IMR-90 (cell line): ENCODE results near the gene ZNF467. TPM values are rescaled to one million over a fixed set of nuclear protein-coding genes. Genes with fewer than 3 reads are reported as not detected.

Source experiments
- ATAC-seq: fragments of 200-7000 bp; cut with Tn5 transposase; 2 replicates; pipeline ENCODE4 v1.9.1; 2020; ENCODE audit warnings: low read depth, mild to moderate bottlenecking, moderate library complexity
- BruUV-seq: library from RNA; stranded (reverse); fragments of 400-500 nt; replicated peaks from 2 replicates; lab custom pipeline; 2021; lab: Mats Ljungman, UMichigan
- CTCF ChIA-PET: fragments of 300-600 bp; formaldehyde crosslinking; extraction: SDS; loops from one replicate; lab custom pipeline; 2021; ENCODE audit warnings: antibody characterized with exemption; lab: Yijun Ruan, JAX
- POLR2A ChIA-PET: fragments of 300-600 bp; sonication (Branson Sonifier 250); formaldehyde crosslinking; loops from one replicate; lab custom pipeline; 2022; ENCODE audit warnings: antibody characterized with exemption; ENCODE audit not compliant: unreplicated experiment; lab: Charles Lee
- DNase-seq: peaks from one replicate; pipeline ENCODE4 v3.0.0; 2013
- H2AFZ ChIP-seq: replicated peaks from 2 replicates; pipeline ENCODE3; 2013; ENCODE audit warnings: low read length, mild to moderate bottlenecking; ENCODE audit not compliant: poor library complexity
- H2AK5ac ChIP-seq: 2 replicates; pipeline ENCODE4 v1.6.1; 2013; ENCODE audit warnings: low read depth, low read length, inconsistent platforms
- H2AK9ac ChIP-seq: replicated peaks from 2 replicates; pipeline ENCODE3; 2013; ENCODE audit warnings: mild to moderate bottlenecking, low read depth, low read length, moderate library complexity; ENCODE audit not compliant: poor library complexity
- H2BK120ac ChIP-seq: 2 replicates; pipeline ENCODE4 v1.6.1; 2013; ENCODE audit warnings: low read depth, low read length, inconsistent platforms
- H2BK15ac ChIP-seq: 3 replicates; pipeline ENCODE4 v1.6.1; 2013; ENCODE audit warnings: low read depth, low read length, inconsistent platforms
- H2BK20ac ChIP-seq: 2 replicates; pipeline ENCODE4 v1.6.1; 2013; ENCODE audit warnings: low read depth, mild to moderate bottlenecking, inconsistent platforms, low read length, moderate library complexity
- H2BK5ac ChIP-seq: 2 replicates; pipeline ENCODE4 v1.6.1; 2013; ENCODE audit warnings: mild to moderate bottlenecking, low read depth, low read length, inconsistent platforms; ENCODE audit not compliant: poor library complexity, severe bottlenecking
- H3K14ac ChIP-seq: replicated peaks from 2 replicates; pipeline ENCODE4 v1.6.1; 2013; ENCODE audit warnings: low read depth, low read length, inconsistent platforms
- H3K18ac ChIP-seq: 2 replicates; pipeline ENCODE4 v1.6.1; 2013; ENCODE audit warnings: low read depth, low read length, control low read depth
- H3K23ac ChIP-seq: 2 replicates; pipeline ENCODE4 v1.6.1; 2013; ENCODE audit warnings: low read depth, low read length, inconsistent platforms
- H3K27ac ChIP-seq: 2 replicates; pipeline ENCODE4 v1.5.1; 2013; ENCODE audit warnings: mild to moderate bottlenecking, control low read depth, low read length; ENCODE audit not compliant: insufficient read depth
- H3K27me3 ChIP-seq: 2 replicates; pipeline ENCODE4 v1.6.1; 2013; ENCODE audit warnings: low read length; ENCODE audit not compliant: control insufficient read depth, insufficient read depth
- H3K36me3 ChIP-seq: 2 replicates; pipeline ENCODE4 v1.6.1; 2013; ENCODE audit warnings: low read length, mixed read lengths; ENCODE audit not compliant: control insufficient read depth, insufficient read depth
- H3K4ac ChIP-seq: 2 replicates; pipeline ENCODE4 v1.6.1; 2013; ENCODE audit warnings: low read depth, low read length, inconsistent platforms
- H3K4me1 ChIP-seq: 2 replicates; pipeline ENCODE4 v1.6.1; 2013; ENCODE audit warnings: low read length, mixed read lengths; ENCODE audit not compliant: control insufficient read depth, insufficient read depth
- H3K4me2 ChIP-seq: 2 replicates; pipeline ENCODE4 v1.6.1; 2013; ENCODE audit warnings: low read depth, mild to moderate bottlenecking, control low read depth, low read length, moderate library complexity
- H3K4me3 ChIP-seq: 2 replicates; pipeline ENCODE4 v1.5.1; 2013; ENCODE audit warnings: low read depth, mild to moderate bottlenecking, control low read depth, low read length, moderate library complexity; ENCODE audit not compliant: insufficient read depth
- H3K56ac ChIP-seq: 2 replicates; pipeline ENCODE4 v1.6.1; 2013; ENCODE audit warnings: low read length, inconsistent platforms; ENCODE audit not compliant: insufficient read depth; ENCODE audit errors: extremely low read depth
- H3K79me1 ChIP-seq, 2 experiments: 2 replicates each; pipeline ENCODE4 v1.6.1; 2013; ENCODE audit warnings: low read length in 2 of 2, inconsistent platforms in 1 of 2, low read depth in 1 of 2
- H3K9ac ChIP-seq: 2 replicates; pipeline ENCODE4 v1.6.1; 2013; ENCODE audit warnings: low read depth, low read length, control low read depth
- H3K9me1 ChIP-seq: 2 replicates; pipeline ENCODE4 v1.6.1; 2013; ENCODE audit warnings: low read length, inconsistent platforms; ENCODE audit not compliant: insufficient read depth
- H3K9me3 ChIP-seq: 2 replicates; pipeline ENCODE4 v1.6.1; 2013; ENCODE audit warnings: low read length; ENCODE audit not compliant: control insufficient read depth, insufficient read depth
- H4K20me1 ChIP-seq: 2 replicates; pipeline ENCODE4 v1.6.1; 2013; ENCODE audit warnings: low read length, inconsistent platforms; ENCODE audit not compliant: insufficient read depth
- H4K5ac ChIP-seq: 2 replicates; pipeline ENCODE4 v1.6.1; 2013; ENCODE audit warnings: mild to moderate bottlenecking, low read depth, low read length, control low read depth
- H4K8ac ChIP-seq, 2 experiments: 2 replicates each; pipeline ENCODE4 v1.6.1; 2013; ENCODE audit warnings: low read depth in 2 of 2, low read length in 2 of 2, control low read depth in 1 of 2, inconsistent platforms in 1 of 2
- H4K91ac ChIP-seq: 2 replicates; pipeline ENCODE4 v1.6.1; 2013; ENCODE audit warnings: low read depth, low read length, inconsistent platforms; ENCODE audit not compliant: insufficient read depth
- FOS ChIP-seq: fragments of 150-350 bp; IDR thresholded peaks from 2 replicates; pipeline ENCODE4 v1.6.1; 2016; ENCODE audit warnings: low read depth, low read length
- RFX5 ChIP-seq: IDR thresholded peaks from 2 replicates; pipeline ENCODE4 v1.8.0; 2012; ENCODE audit warnings: low read depth, mild to moderate bottlenecking, low read length, moderate library complexity
- WGBS, 2 experiments: methylation state at CpG; one replicate each; pipeline versions ENCODE4 v1.1.5 to v1.1.7; 2013; ENCODE audit warnings: missing lambda C conversion rate in 2 of 2; ENCODE audit not compliant: insufficient read length in 1 of 2; ENCODE audit errors: extremely low coverage in 2 of 2; 5-methylcytosine and 5-hydroxymethylcytosine counted together
- dilution Hi-C: fragments of 300-500 bp; cut with HindIII; formaldehyde crosslinking; loops from one replicate; pipeline ENCODE4 v1.14.3; 2018; ENCODE audit warnings: low sequenced_read_pairs; ENCODE audit not compliant: unreplicated experiment
- in situ Hi-C: fragments of 300-500 bp; cut with MboI; formaldehyde crosslinking; loops from 3 replicates; pipeline ENCODE4 v1.14.3; 2019; ENCODE audit warnings: low sequenced_read_pairs, inconsistent platforms, mixed read lengths
- intact Hi-C: fragments of 100-400 bp; cut with micrococcal nuclease; formaldehyde crosslinking; loops from 2 replicates; pipeline ENCODE4 v1.10.0; 2022
- polyA plus RNA-seq, 3 experiments: library from polyadenylated mRNA; depleted of rRNA; stranded (reverse); fragments of >200 nt; gene quantifications; 2 replicates each; pipeline ENCODE4 v1.2.3, GENCODE V29; 2012; ENCODE audit warnings: low replicate concordance in 1 of 3
- total RNA-seq: library from RNA; depleted of rRNA; stranded (reverse); fragments of >200 nt; gene quantifications from 2 replicates; pipeline ENCODE4 v1.2.3, GENCODE V29; 2012
- TF ChIP-seq, protein P1 (sequence below): conservative IDR thresholded peaks from 2 replicates; pipeline ENCODE4 v1.5.1; 2012; ENCODE audit warnings: mild to moderate bottlenecking, low read depth, low read length, improper control_type of control experiment

Gene ZNF467
- total and polyA plus RNA-seq, 2 of the 4 experiments (the other 2 are of a cell fraction), result 0.67 TPM; not detected in 1

DNA sequence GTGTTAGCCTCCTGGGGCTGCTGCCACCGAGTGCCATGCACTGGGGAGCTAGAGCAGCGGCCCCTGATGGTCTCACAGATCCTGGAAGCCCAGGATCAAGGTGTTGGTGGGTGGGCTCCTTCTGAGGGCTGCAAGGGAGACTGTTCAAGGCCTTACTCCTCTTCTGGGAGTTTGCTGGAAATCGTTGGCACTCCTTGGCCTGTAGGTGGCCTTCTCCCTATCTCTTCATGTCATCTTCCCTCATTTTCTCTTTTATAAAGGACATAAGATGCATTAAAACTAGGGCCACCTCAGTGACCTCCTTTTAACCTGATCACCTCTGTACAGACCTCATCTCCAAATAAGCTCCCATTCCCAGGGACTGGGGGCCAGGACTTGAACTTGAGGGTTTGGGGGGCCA, 37.8 kb upstream of the ZNF467 start:
- Histone ChIP-seq H4K8ac (no peak overlapping the region), H2BK20ac (no peak overlapping the region), H2AK9ac (no peak overlapping the region), H2AK5ac (no peak overlapping the region), H3K14ac (no peak overlapping the region), H3K36me3 (no peaks in the 10 kb centered on the region), H3K9me1 (no peaks in the 10 kb centered on the region), H3K23ac (no peak overlapping the region), H3K18ac (no peak overlapping the region), H3K79me1 (no peaks in the 10 kb centered on the region), H2AFZ (no peak overlapping the region), H3K4ac (no peak overlapping the region), H3K27ac (no peak overlapping the region), H3K9ac (no peak overlapping the region), H3K4me1 (no peaks in the 10 kb centered on the region), H3K27me3 (peaks cover 22% of the 10 kb centered on the region), H2BK15ac (no peak overlapping the region), H3K9me3 (no peaks in the 10 kb centered on the region), H3K4me2 (no peak overlapping the region), H2BK5ac (no peak overlapping the region), H3K4me3 (no peak overlapping the region), H2BK120ac (no peak overlapping the region), H3K56ac (no peak overlapping the region), H4K5ac (no peak overlapping the region), H4K91ac (no peak overlapping the region), H4K20me1 (no peaks in the 10 kb centered on the region)
- dilution Hi-C loops (no loop called here), in situ Hi-C loops (no loop called here), intact Hi-C loops (no loop called here)
- ChIA-PET CTCF (no interaction called here), POLR2A (no interaction called here)
- TF ChIP-seq, protein P1, sequence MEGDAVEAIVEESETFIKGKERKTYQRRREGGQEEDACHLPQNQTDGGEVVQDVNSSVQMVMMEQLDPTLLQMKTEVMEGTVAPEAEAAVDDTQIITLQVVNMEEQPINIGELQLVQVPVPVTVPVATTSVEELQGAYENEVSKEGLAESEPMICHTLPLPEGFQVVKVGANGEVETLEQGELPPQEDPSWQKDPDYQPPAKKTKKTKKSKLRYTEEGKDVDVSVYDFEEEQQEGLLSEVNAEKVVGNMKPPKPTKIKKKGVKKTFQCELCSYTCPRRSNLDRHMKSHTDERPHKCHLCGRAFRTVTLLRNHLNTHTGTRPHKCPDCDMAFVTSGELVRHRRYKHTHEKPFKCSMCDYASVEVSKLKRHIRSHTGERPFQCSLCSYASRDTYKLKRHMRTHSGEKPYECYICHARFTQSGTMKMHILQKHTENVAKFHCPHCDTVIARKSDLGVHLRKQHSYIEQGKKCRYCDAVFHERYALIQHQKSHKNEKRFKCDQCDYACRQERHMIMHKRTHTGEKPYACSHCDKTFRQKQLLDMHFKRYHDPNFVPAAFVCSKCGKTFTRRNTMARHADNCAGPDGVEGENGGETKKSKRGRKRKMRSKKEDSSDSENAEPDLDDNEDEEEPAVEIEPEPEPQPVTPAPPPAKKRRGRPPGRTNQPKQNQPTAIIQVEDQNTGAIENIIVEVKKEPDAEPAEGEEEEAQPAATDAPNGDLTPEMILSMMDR, result peak; percentile 28; the same call in 1 of the 2 replicates
- TF ChIP-seq RFX5 (no peak), FOS (no peak)
- no TSS peak for BruUV-seq
- WGBS, 2 experiments, result no CpG with 5 or more reads among the region's 3 CpGs
- peak; percentile 40; the same call in 1 of the 2 replicates for ATAC-seq
- peak; percentile 7 for DNase-seq
